ENCODE measurements around the gene MGAT4A. TPM values are rescaled to one million over a fixed set of nuclear protein-coding genes. Genes with fewer than 3 reads are reported as not detected.

The MGAT4A gene
- total RNA-seq, 1 donor from 2014 or later: 33.5 TPM

- DNase-seq (ENCODE audit: low spot score, unreplicated experiment): no peak
- Mint-ChIP-seq H3K4me1 (ENCODE audit: low read depth) (peaks cover 2% of the 10 kb centered on the region), H3K36me3 (ENCODE audit: insufficient read depth) (peaks cover 3% of the 10 kb centered on the region), H3K27ac (no peak overlapping the region), H3K27me3 (no peaks in the 10 kb centered on the region), H3K4me3 (ENCODE audit: low read depth) (no peak overlapping the region), H3K9me3 (ENCODE audit: low read depth) (no peaks in the 10 kb centered on the region)
- TF ChIP-seq CTCF (IDR thresholded peaks at IDR 0.05; ENCODE audit: unreplicated experiment): no peak
These were observed 76.0 kb downstream of the MGAT4A start for GRCh38 chr2:98654699-98655495.

- H3K27me3 Mint-ChIP-seq: no peaks in the 10 kb centered on the region
- H3K4me1 Mint-ChIP-seq (ENCODE audit: low read depth): peaks cover 5% of the 10 kb centered on the region
- no peak overlapping the region for H3K4me3 Mint-ChIP-seq (ENCODE audit: low read depth)
- H3K36me3 Mint-ChIP-seq (ENCODE audit: insufficient read depth): peaks cover 1% of the 10 kb centered on the region
- DNase-seq (ENCODE audit: low spot score, unreplicated experiment): no peak
- TF ChIP-seq CTCF (IDR thresholded peaks at IDR 0.05; ENCODE audit: unreplicated experiment): no peak
- H3K27ac Mint-ChIP-seq: no peak overlapping the region
- no peaks in the 10 kb centered on the region for H3K9me3 Mint-ChIP-seq (ENCODE audit: low read depth)
These were observed 79.9 kb downstream of the MGAT4A start for GRCh38 chr2:98650998-98651397.

GRCh38 chr2:98649992-98650375 is 80.9 kb downstream of the MGAT4A start:
- no peak overlapping the region for H3K27ac Mint-ChIP-seq
- no peak for TF ChIP-seq CTCF (IDR thresholded peaks at IDR 0.05; ENCODE audit: unreplicated experiment)
- peaks cover 1% of the 10 kb centered on the region for H3K36me3 Mint-ChIP-seq (ENCODE audit: insufficient read depth)
- no peaks in the 10 kb centered on the region for H3K9me3 Mint-ChIP-seq (ENCODE audit: low read depth)
- peaks cover 5% of the 10 kb centered on the region for H3K4me1 Mint-ChIP-seq (ENCODE audit: low read depth)
- no peak overlapping the region for H3K4me3 Mint-ChIP-seq (ENCODE audit: low read depth)
- H3K27me3 Mint-ChIP-seq: no peaks in the 10 kb centered on the region
- DNase-seq (ENCODE audit: low spot score, unreplicated experiment): no peak

GRCh38 chr2:98649135-98649991 is 81.6 kb downstream of the MGAT4A start:
- peak; percentile 98 for TF ChIP-seq CTCF (IDR thresholded peaks at IDR 0.05; ENCODE audit: unreplicated experiment)
- Mint-ChIP-seq H3K4me3 (ENCODE audit: low read depth) (no peak overlapping the region), H3K27ac (peak overlapping the region; percentile 50), H3K9me3 (ENCODE audit: low read depth) (no peaks in the 10 kb centered on the region), H3K36me3 (ENCODE audit: insufficient read depth) (peaks cover 1% of the 10 kb centered on the region), H3K4me1 (ENCODE audit: low read depth) (peaks cover 5% of the 10 kb centered on the region), H3K27me3 (no peaks in the 10 kb centered on the region)
- peak; percentile 71 for DNase-seq (ENCODE audit: low spot score, unreplicated experiment)

- no peak overlapping the region for H3K27ac Mint-ChIP-seq
- peaks cover 3% of the 10 kb centered on the region for H3K4me1 Mint-ChIP-seq (ENCODE audit: low read depth)
- TF ChIP-seq CTCF (IDR thresholded peaks at IDR 0.05; ENCODE audit: unreplicated experiment): no peak
- no peaks in the 10 kb centered on the region for H3K9me3 Mint-ChIP-seq (ENCODE audit: low read depth)
- H3K4me3 Mint-ChIP-seq (ENCODE audit: low read depth): no peak overlapping the region
- peaks cover 4% of the 10 kb centered on the region for H3K36me3 Mint-ChIP-seq (ENCODE audit: insufficient read depth)
- H3K27me3 Mint-ChIP-seq: no peaks in the 10 kb centered on the region
- no peak for DNase-seq (ENCODE audit: low spot score, unreplicated experiment)
These were observed 82.5 kb downstream of the MGAT4A start for GRCh38 chr2:98648451-98648850.

All from progenitor cell of endocrine pancreas (in vitro differentiated cells).